Bronchial epithelial cell (primary cell): ENCODE data around the gene EPS15. TPM values are rescaled to one million over a fixed set of nuclear protein-coding genes. Genes with fewer than 3 reads are reported as not detected.

ENCODE experiments used
- DNase-seq: peaks from one replicate; pipeline ENCODE4 v3.0.0-alpha.2; 2010; ENCODE audit warnings: low read depth
- FAIRE-seq: peaks from 2 replicates; lab custom pipeline; 2011; peaks lifted over from hg19 to GRCh38; lab: Jason Lieb, UNC
- H3K27me3 ChIP-seq: 2 replicates; pipeline ENCODE4 v1.5.1; 2011; ENCODE audit warnings: low read length; ENCODE audit not compliant: control insufficient read depth, insufficient read depth
- H3K36me3 ChIP-seq: 2 replicates; pipeline ENCODE4 v1.5.1; 2011; ENCODE audit warnings: low read length; ENCODE audit not compliant: control insufficient read depth, insufficient read depth
- H3K4me3 ChIP-seq: 2 replicates; pipeline ENCODE4 v1.5.1; 2011; ENCODE audit warnings: mild to moderate bottlenecking, low read depth, low read length, control low read depth
- CTCF ChIP-seq: IDR thresholded peaks from 2 replicates; pipeline ENCODE4 v1.5.1; 2011; ENCODE audit warnings: mild to moderate bottlenecking, moderate library complexity, low read length, control low read depth, inconsistent platforms; ENCODE audit not compliant: insufficient read depth, severe bottlenecking
- total RNA-seq: library from RNA; depleted of rRNA; stranded (reverse); fragments of >200 nt; gene quantifications from 2 replicates; pipeline ENCODE4 v1.2.1, GENCODE V29; 2014

Gene EPS15
- total RNA-seq, 1 donor from 2014 or later = 34.8 TPM

DNA sequence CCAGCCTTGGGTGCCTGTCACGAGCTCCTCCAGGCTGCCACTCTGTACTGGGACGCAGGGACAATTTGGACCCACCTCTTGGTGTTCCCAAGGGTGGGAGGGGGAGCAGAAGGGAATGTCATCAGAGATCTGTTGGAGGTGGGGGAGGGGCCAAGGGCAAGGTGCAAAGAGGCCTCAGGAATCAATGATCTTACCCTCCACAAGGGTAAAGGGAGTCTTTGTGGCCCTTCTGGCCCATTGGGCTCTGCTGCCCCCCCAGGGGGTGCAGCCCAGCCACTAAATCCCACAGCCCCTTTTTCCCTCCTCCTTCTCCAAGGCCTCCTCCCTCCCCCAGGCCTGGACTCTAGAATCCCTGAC, 197.2 kb downstream of the EPS15 start:
- Histone ChIP-seq H3K36me3 (no peaks in the 10 kb centered on the region), H3K4me3 (no peak overlapping the region), H3K27me3 (no peaks in the 10 kb centered on the region)
- no peak for TF ChIP-seq CTCF
- FAIRE-seq (no peak), DNase-seq (no peak)

GRCh38 chr1:51320967-51321923, 197.8 kb downstream of the EPS15 start:
- no peak for FAIRE-seq
- no peak for TF ChIP-seq CTCF
- Histone ChIP-seq H3K4me3 (no peak overlapping the region), H3K27me3 (no peaks in the 10 kb centered on the region), H3K36me3 (no peaks in the 10 kb centered on the region)
- DNase-seq = no peak

GRCh38 chr1:51317798-51318197, 201.3 kb downstream of the EPS15 start:
- DNase-seq (no peak), FAIRE-seq (no peak)

GRCh38 chr1:51316846-51317120, 202.3 kb downstream of the EPS15 start:
- Histone ChIP-seq H3K27me3 (no peaks in the 10 kb centered on the region), H3K36me3 (no peaks in the 10 kb centered on the region), H3K4me3 (no peak overlapping the region)
- TF ChIP-seq CTCF = no peak
- FAIRE-seq = no peak
- DNase-seq = no peak

More at GRCh38 chr1:51317798-51318197, 201.3 kb downstream of the EPS15 start:
- Histone ChIP-seq H3K36me3 (no peaks in the 10 kb centered on the region), H3K4me3 (no peak overlapping the region), H3K27me3 (no peaks in the 10 kb centered on the region)
- no peak for TF ChIP-seq CTCF

- no peak for TF ChIP-seq CTCF
- no peaks in the 10 kb centered on the region for H3K27me3 ChIP-seq
- FAIRE-seq (no peak), DNase-seq (no peak)
- H3K36me3 ChIP-seq = no peaks in the 10 kb centered on the region
- no peak overlapping the region for H3K4me3 ChIP-seq
These were observed 202.8 kb downstream of the EPS15 start for GRCh38 chr1:51316113-51316845.
